SU-DHL-6 (cell line): Measurements from ENCODE around the gene BEND6.
"Not testable (repeated sequence)": the region's sequence is repeated elsewhere in the genome, so short reads cannot be mapped to it uniquely, and the experiment has no call there.

Experiments
- EZH2phosphoT487 ChIP-seq: fragments of 200-600 bp; sonication (generic), shearing (Covaris generic); conservative IDR thresholded peaks from 2 replicates; pipeline ENCODE4 v1.6.1; 2018; ENCODE audit warnings: mild to moderate bottlenecking, antibody characterized with exemption, low read length, moderate library complexity, mixed read lengths
- TF ChIP-seq, protein P1 (sequence below): fragments of 200-600 bp; sonication (generic); IDR thresholded peaks from one replicate; pipeline ENCODE4 v1.5.1; 2017; ENCODE audit warnings: antibody characterized with exemption, mild to moderate bottlenecking, low read length, moderate library complexity; ENCODE audit not compliant: insufficient read depth, poor library complexity, severe bottlenecking

DNA sequence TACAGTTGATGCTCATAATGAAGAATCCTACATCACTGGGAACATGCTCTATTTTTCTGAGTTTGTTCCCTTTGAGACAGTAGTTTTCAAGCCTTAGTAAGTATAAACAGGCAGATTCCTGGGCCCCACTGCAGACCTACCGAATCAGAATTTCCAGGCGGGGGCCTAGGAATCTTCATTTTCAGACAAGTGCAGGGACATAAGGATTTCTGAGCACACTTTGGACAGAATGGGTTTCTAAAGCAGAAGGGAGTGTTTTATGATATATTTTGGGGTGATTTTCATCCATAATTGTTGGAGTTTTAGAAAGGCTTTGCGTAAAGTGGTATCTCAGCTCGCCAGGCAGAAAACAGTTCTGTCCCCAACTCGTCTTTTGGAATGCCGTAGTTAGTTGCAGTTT is 93.0 kb downstream of the BEND6 start:
- TF ChIP-seq, protein P1, sequence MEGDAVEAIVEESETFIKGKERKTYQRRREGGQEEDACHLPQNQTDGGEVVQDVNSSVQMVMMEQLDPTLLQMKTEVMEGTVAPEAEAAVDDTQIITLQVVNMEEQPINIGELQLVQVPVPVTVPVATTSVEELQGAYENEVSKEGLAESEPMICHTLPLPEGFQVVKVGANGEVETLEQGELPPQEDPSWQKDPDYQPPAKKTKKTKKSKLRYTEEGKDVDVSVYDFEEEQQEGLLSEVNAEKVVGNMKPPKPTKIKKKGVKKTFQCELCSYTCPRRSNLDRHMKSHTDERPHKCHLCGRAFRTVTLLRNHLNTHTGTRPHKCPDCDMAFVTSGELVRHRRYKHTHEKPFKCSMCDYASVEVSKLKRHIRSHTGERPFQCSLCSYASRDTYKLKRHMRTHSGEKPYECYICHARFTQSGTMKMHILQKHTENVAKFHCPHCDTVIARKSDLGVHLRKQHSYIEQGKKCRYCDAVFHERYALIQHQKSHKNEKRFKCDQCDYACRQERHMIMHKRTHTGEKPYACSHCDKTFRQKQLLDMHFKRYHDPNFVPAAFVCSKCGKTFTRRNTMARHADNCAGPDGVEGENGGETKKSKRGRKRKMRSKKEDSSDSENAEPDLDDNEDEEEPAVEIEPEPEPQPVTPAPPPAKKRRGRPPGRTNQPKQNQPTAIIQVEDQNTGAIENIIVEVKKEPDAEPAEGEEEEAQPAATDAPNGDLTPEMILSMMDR, result not testable (repeated sequence)
- TF ChIP-seq EZH2phosphoT487, result not testable (repeated sequence)
